ENCODE measurements around the gene ARL6IP4.

Gene ARL6IP4

GRCh38 chr12:122959566-122960192, 20.8 kb upstream of the ARL6IP4 start:
- DNase-seq, result no peak

- no peak for DNase-seq
These were observed 20.3 kb upstream of the ARL6IP4 start for GRCh38 chr12:122960193-122960569.

GRCh38 chr12:122961531-122962329, 18.8 kb upstream of the ARL6IP4 start:
- no peak for DNase-seq

GRCh38 chr12:122963941-122964265, 16.6 kb upstream of the ARL6IP4 start:
- DNase-seq, result no peak

GRCh38 chr12:122964439-122965257, 15.8 kb upstream of the ARL6IP4 start:
- no peak for DNase-seq

- DNase-seq, result no peak
These were observed 15.1 kb upstream of the ARL6IP4 start for GRCh38 chr12:122965321-122965751.

GRCh38 chr12:122965851-122966742, 14.4 kb upstream of the ARL6IP4 start, which contains the start of gene ABCB9:
ABCB9 (minus strand) TSS chr12:122966463; CDS start chr12:122960235, 6,228 bp downstream.
- peak; percentile 90 for DNase-seq

GRCh38 chr12:122966743-122967550, 13.5 kb upstream of the ARL6IP4 start:
- no peak for DNase-seq

- DNase-seq, result no peak
These were observed 12.4 kb upstream of the ARL6IP4 start for GRCh38 chr12:122968104-122968503.

- DNase-seq, result no peak
These were observed 10.8 kb upstream of the ARL6IP4 start for GRCh38 chr12:122969676-122970075.

GRCh38 chr12:122974274-122974891, 6.1 kb upstream of the ARL6IP4 start:
- DNase-seq, result peak; percentile 99

GRCh38 chr12:122974892-122975789, 5.3 kb upstream of the ARL6IP4 start, which contains the start of gene OGFOD2:
OGFOD2 (plus strand) TSS chr12:122975244; CDS start chr12:122975252, 8 bp downstream.
- DNase-seq, result peak; percentile 92

GRCh38 chr12:122975790-122976647, 4.5 kb upstream of the ARL6IP4 start:
- DNase-seq, result no peak

GRCh38 chr12:122976648-122976975, 3.9 kb upstream of the ARL6IP4 start:
- DNase-seq, result no peak

- DNase-seq, result no peak
These were observed 3.3 kb upstream of the ARL6IP4 start for GRCh38 chr12:122977153-122977552.

- DNase-seq, result no peak
These were observed 2.7 kb upstream of the ARL6IP4 start for GRCh38 chr12:122977655-122978392.

- no peak for DNase-seq
These were observed 1.9 kb upstream of the ARL6IP4 start for GRCh38 chr12:122978507-122978955.

All from effector CD4-positive, alpha-beta T cell (primary cell).